ENCODE data around the gene POLR1G.
A peak's percentile ranks its signal among the peaks of the same experiment; 100 is the strongest.
"Not testable (repeated sequence)": the region's sequence is repeated elsewhere in the genome, so short reads cannot be mapped to it uniquely, and the experiment has no call there.

The POLR1G gene

GRCh38 chr19:45400192-45400591 is 6.3 kb upstream of the POLR1G start:
- no peak overlapping the region for H3K4me3 ChIP-seq (ENCODE audit: low read length in 2 of 2)
- no peak overlapping the region for H3K27ac ChIP-seq (ENCODE audit: low read length)
- peaks cover 27% of the 10 kb centered on the region for H3K4me1 ChIP-seq (ENCODE audit: control insufficient read depth, insufficient read depth, low read length)
- H3K9ac ChIP-seq (ENCODE audit: low read length in 2 of 2), result no peak overlapping the region
- no peaks in the 10 kb centered on the region for H3K36me3 ChIP-seq (ENCODE audit: control insufficient read depth in 2 of 2, insufficient read depth in 2 of 2, low read length in 2 of 2)
- no peaks in the 10 kb centered on the region for H3K9me3 ChIP-seq (ENCODE audit: control insufficient read depth in 2 of 2, low read length in 2 of 2)
- peaks cover 19 to 33% of the 10 kb centered on the region in 2 donors for H3K27me3 ChIP-seq (ENCODE audit: control insufficient read depth in 1 of 2, insufficient read depth in 2 of 2, low read length in 2 of 2)

GRCh38 chr19:45401815-45402214 is 4.6 kb upstream of the POLR1G start:
- Histone ChIP-seq H3K4me1 (ENCODE audit: control insufficient read depth, insufficient read depth, low read length) (peaks cover 41% of the 10 kb centered on the region), H3K9me3 (ENCODE audit: control insufficient read depth in 2 of 2, low read length in 2 of 2) (no peaks in the 10 kb centered on the region), H3K4me3 (ENCODE audit: low read length in 2 of 2) (no peak overlapping the region)

GRCh38 chr19:45402298-45403061 is 4.0 kb upstream of the POLR1G start:
- H3K9ac ChIP-seq (ENCODE audit: low read length in 2 of 2), result no peak overlapping the region
- H3K27me3 ChIP-seq (ENCODE audit: control insufficient read depth in 1 of 2, insufficient read depth in 2 of 2, low read length in 2 of 2), result peaks cover 19 to 27% of the 10 kb centered on the region in 2 donors
- H3K4me3 ChIP-seq (ENCODE audit: low read length in 2 of 2), result no peak overlapping the region
- H3K36me3 ChIP-seq (ENCODE audit: control insufficient read depth in 2 of 2, insufficient read depth in 2 of 2, low read length in 2 of 2), result no peaks in the 10 kb centered on the region
- peaks cover 45% of the 10 kb centered on the region for H3K4me1 ChIP-seq (ENCODE audit: control insufficient read depth, insufficient read depth, low read length)
- H3K27ac ChIP-seq (ENCODE audit: low read length), result no peak overlapping the region
- no peaks in the 10 kb centered on the region for H3K9me3 ChIP-seq (ENCODE audit: control insufficient read depth in 2 of 2, low read length in 2 of 2)

More at GRCh38 chr19:45401815-45402214, 4.6 kb upstream of the POLR1G start:
- peaks cover 19 to 27% of the 10 kb centered on the region in 2 donors for H3K27me3 ChIP-seq (ENCODE audit: control insufficient read depth in 1 of 2, insufficient read depth in 2 of 2, low read length in 2 of 2)
- H3K9ac ChIP-seq (ENCODE audit: low read length in 2 of 2), result no peak overlapping the region
- H3K36me3 ChIP-seq (ENCODE audit: control insufficient read depth in 2 of 2, insufficient read depth in 2 of 2, low read length in 2 of 2), result no peaks in the 10 kb centered on the region
- H3K27ac ChIP-seq (ENCODE audit: low read length), result no peak overlapping the region

- Histone ChIP-seq H3K36me3 (ENCODE audit: control insufficient read depth in 2 of 2, insufficient read depth in 2 of 2, low read length in 2 of 2) (no peaks in the 10 kb centered on the region), H3K27me3 (ENCODE audit: control insufficient read depth in 1 of 2, insufficient read depth in 2 of 2, low read length in 2 of 2) (peaks cover 19 to 27% of the 10 kb centered on the region in 2 donors), H3K27ac (ENCODE audit: low read length) (no peak overlapping the region), H3K4me1 (ENCODE audit: control insufficient read depth, insufficient read depth, low read length) (peaks cover 40% of the 10 kb centered on the region), H3K9me3 (ENCODE audit: control insufficient read depth in 2 of 2, low read length in 2 of 2) (no peaks in the 10 kb centered on the region), H3K9ac (ENCODE audit: low read length in 2 of 2) (no peak overlapping the region), H3K4me3 (ENCODE audit: low read length in 2 of 2) (no peak overlapping the region)
Measured at GRCh38 chr19:45403272-45403671, 3.2 kb upstream of the POLR1G start.

GRCh38 chr19:45403781-45404556 is 2.5 kb upstream of the POLR1G start:
- H3K9ac ChIP-seq (ENCODE audit: low read length in 2 of 2), result no peak overlapping the region

GRCh38 chr19:45404557-45405434 is 1.6 kb upstream of the POLR1G start, which contains the start of gene PPP1R13L:
TSS of gene PPP1R13L (minus strand) at chr19:45405069. CDS start at chr19:45398318, 6,751 bp downstream.
- H3K36me3 ChIP-seq (ENCODE audit: control insufficient read depth in 2 of 2, insufficient read depth in 2 of 2, low read length in 2 of 2), result no peaks in the 10 kb centered on the region
- peaks cover 19 to 27% of the 10 kb centered on the region in 2 donors for H3K27me3 ChIP-seq (ENCODE audit: control insufficient read depth in 1 of 2, insufficient read depth in 2 of 2, low read length in 2 of 2)
- H3K4me3 ChIP-seq (ENCODE audit: low read length in 2 of 2), result peak within 1 kb of the TSS; percentile 44 to 91
- no peaks in the 10 kb centered on the region for H3K9me3 ChIP-seq (ENCODE audit: control insufficient read depth in 2 of 2, low read length in 2 of 2)
- peak within 1 kb of the TSS; percentile 88 for H3K27ac ChIP-seq (ENCODE audit: low read length)
- peaks cover 35% of the 10 kb centered on the region for H3K4me1 ChIP-seq (ENCODE audit: control insufficient read depth, insufficient read depth, low read length)
- peak within 1 kb of the TSS; percentile 65 to 91 for H3K9ac ChIP-seq (ENCODE audit: low read length in 2 of 2)

More at GRCh38 chr19:45403781-45404556, 2.5 kb upstream of the POLR1G start:
- Histone ChIP-seq H3K27ac (ENCODE audit: low read length) (no peak overlapping the region), H3K9me3 (ENCODE audit: control insufficient read depth in 2 of 2, low read length in 2 of 2) (no peaks in the 10 kb centered on the region), H3K4me3 (ENCODE audit: low read length in 2 of 2) (peak overlapping the region; percentile 44 to 91), H3K4me1 (ENCODE audit: control insufficient read depth, insufficient read depth, low read length) (peaks cover 35% of the 10 kb centered on the region), H3K36me3 (ENCODE audit: control insufficient read depth in 2 of 2, insufficient read depth in 2 of 2, low read length in 2 of 2) (no peaks in the 10 kb centered on the region), H3K27me3 (ENCODE audit: control insufficient read depth in 1 of 2, insufficient read depth in 2 of 2, low read length in 2 of 2) (peaks cover 19 to 27% of the 10 kb centered on the region in 2 donors)

GRCh38 chr19:45405435-45406225 is 814 bp upstream of the POLR1G start:
- Histone ChIP-seq H3K27me3 (ENCODE audit: control insufficient read depth in 1 of 2, insufficient read depth in 2 of 2, low read length in 2 of 2) (peaks cover 19 to 24% of the 10 kb centered on the region in 2 donors), H3K9me3 (ENCODE audit: control insufficient read depth in 2 of 2, low read length in 2 of 2) (no peaks in the 10 kb centered on the region), H3K9ac (ENCODE audit: low read length in 2 of 2) (peak overlapping the region; percentile 65 to 91), H3K4me3 (ENCODE audit: low read length in 2 of 2) (peak overlapping the region; percentile 44 to 91), H3K4me1 (ENCODE audit: control insufficient read depth, insufficient read depth, low read length) (peaks cover 35% of the 10 kb centered on the region), H3K36me3 (ENCODE audit: control insufficient read depth in 2 of 2, insufficient read depth in 2 of 2, low read length in 2 of 2) (no peaks in the 10 kb centered on the region), H3K27ac (ENCODE audit: low read length) (peak overlapping the region; percentile 88)

GRCh38 chr19:45407091-45407375 is 589 bp downstream of the POLR1G start:
- H3K9ac ChIP-seq (ENCODE audit: low read length in 2 of 2), result peak overlapping the region in 1 of 2 donors; percentile 65
- no peak overlapping the region for H3K27ac ChIP-seq (ENCODE audit: low read length)
- H3K27me3 ChIP-seq (ENCODE audit: control insufficient read depth in 1 of 2, insufficient read depth in 2 of 2, low read length in 2 of 2), result peaks cover 19 to 24% of the 10 kb centered on the region in 2 donors
- no peaks in the 10 kb centered on the region for H3K36me3 ChIP-seq (ENCODE audit: control insufficient read depth in 2 of 2, insufficient read depth in 2 of 2, low read length in 2 of 2)
- peak overlapping the region; percentile 44 to 91 for H3K4me3 ChIP-seq (ENCODE audit: low read length in 2 of 2)
- peaks cover 35% of the 10 kb centered on the region for H3K4me1 ChIP-seq (ENCODE audit: control insufficient read depth, insufficient read depth, low read length)
- H3K9me3 ChIP-seq (ENCODE audit: control insufficient read depth in 2 of 2, low read length in 2 of 2), result no peaks in the 10 kb centered on the region

- Histone ChIP-seq H3K27me3 (ENCODE audit: control insufficient read depth in 1 of 2, insufficient read depth in 2 of 2, low read length in 2 of 2) (peaks cover 18 to 24% of the 10 kb centered on the region in 2 donors), H3K4me1 (ENCODE audit: control insufficient read depth, insufficient read depth, low read length) (peaks cover 33% of the 10 kb centered on the region)
- not testable (repeated sequence) for H3K36me3 ChIP-seq (ENCODE audit: control insufficient read depth in 2 of 2, insufficient read depth in 2 of 2, low read length in 2 of 2); H3K27ac ChIP-seq (ENCODE audit: low read length); H3K9me3 ChIP-seq (ENCODE audit: control insufficient read depth in 2 of 2, low read length in 2 of 2); H3K9ac ChIP-seq (ENCODE audit: low read length in 2 of 2); H3K4me3 ChIP-seq (ENCODE audit: low read length in 2 of 2)
Measured at GRCh38 chr19:45407585-45407984, 1.1 kb downstream of the POLR1G start.

Measured in stomach smooth muscle (tissue), 2 donors.